GM18507 (cell line): ENCODE data around the gene PLD1.
A peak's percentile ranks its signal among the peaks of the same experiment; 100 is the strongest.

Experiments used
- DNase-seq: peaks from one replicate; pipeline ENCODE4 v3.0.0; 2011; ENCODE audit warnings: low read depth; ENCODE audit not compliant: insufficient read length; ENCODE audit errors: extremely low spot score
- FAIRE-seq: peaks from 2 replicates; lab custom pipeline; 2011; peaks lifted over from hg19 to GRCh38; lab: Jason Lieb, UNC

PLD1 gene

GRCh38 chr3:171804618-171805389 lies 5.5 kb downstream of the PLD1 start:
- FAIRE-seq: no peak
- DNase-seq: no peak

GRCh38 chr3:171803044-171803443 lies 7.2 kb downstream of the PLD1 start:
- FAIRE-seq: no peak
- DNase-seq: no peak

GRCh38 chr3:171802590-171802956 lies 7.7 kb downstream of the PLD1 start:
- no peak for DNase-seq
- FAIRE-seq: peak; percentile 9

- FAIRE-seq (no peak), DNase-seq (no peak)
Observed at GRCh38 chr3:171801738-171802589, 8.3 kb downstream of the PLD1 start.

DNA sequence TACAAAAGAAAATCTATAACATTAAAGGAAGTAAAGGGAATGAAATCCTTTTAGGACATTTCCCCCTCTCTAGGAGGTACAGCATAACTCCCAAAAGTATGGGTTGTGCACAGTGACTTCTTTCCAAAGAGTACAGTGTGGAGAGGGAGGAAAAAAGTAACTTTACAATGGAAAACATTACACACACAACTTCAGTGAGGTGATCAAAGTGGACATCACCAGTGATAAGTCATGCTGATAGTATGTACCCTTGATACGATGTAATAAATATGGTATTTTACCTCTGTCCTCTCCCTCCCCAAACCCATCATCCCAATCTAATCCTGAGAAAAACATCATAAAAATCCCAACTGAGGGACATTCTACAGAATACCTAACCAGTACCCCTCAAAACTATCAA lies 10.8 kb downstream of the PLD1 start:
- FAIRE-seq: no peak
- DNase-seq: no peak

DNA sequence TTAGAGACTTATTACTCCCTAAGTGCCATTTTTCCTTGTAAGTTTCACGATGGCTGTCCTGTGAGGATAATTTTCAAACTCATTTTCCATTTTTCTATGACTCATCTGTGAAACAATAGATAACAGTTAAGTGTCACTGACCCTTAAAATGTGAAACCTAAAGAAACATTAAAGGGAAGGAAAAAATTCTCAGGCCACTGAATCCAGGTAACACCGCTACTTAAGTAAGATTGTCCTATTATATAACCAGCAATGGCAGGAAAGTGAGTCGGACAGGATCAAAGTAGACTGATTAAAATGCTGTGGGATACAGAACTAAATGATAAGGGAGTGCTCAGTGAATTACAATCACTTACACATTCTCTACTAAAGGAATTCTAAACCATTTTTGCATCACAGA lies 12.4 kb downstream of the PLD1 start:
- DNase-seq (no peak), FAIRE-seq (no peak)

GRCh38 chr3:171797265-171797679 lies 13.0 kb downstream of the PLD1 start:
- FAIRE-seq (peak; percentile 82), DNase-seq (no peak)

- FAIRE-seq: no peak
- no peak for DNase-seq
Observed at GRCh38 chr3:171796625-171797264, 13.5 kb downstream of the PLD1 start.

- no peak for DNase-seq
- FAIRE-seq: no peak
Observed at GRCh38 chr3:171792531-171792930, 17.8 kb downstream of the PLD1 start.

DNA sequence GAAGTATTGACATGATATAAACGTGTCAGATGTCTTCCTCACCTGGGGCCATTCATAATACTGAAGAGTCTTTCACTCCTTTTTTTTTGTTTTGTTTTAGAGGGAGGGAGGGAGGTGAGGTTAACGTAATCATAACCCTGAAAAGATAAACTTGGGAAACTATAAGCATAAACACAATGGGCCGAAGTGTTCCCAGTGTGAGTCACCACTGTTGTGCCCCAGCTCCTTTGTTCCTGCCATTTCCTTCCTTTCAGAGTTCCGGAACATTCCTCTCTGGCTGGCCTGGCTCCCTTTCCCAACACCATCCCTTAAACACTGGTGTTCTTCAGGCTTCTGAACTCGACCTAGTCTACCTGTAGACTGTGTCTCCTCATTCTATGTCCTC lies 18.6 kb downstream of the PLD1 start:
- DNase-seq (no peak), FAIRE-seq (no peak)

GRCh38 chr3:171790898-171791691 lies 19.2 kb downstream of the PLD1 start:
- FAIRE-seq: no peak
- no peak for DNase-seq

- DNase-seq (no peak), FAIRE-seq (no peak)
Observed at GRCh38 chr3:171790574-171790897, 19.7 kb downstream of the PLD1 start.

DNA sequence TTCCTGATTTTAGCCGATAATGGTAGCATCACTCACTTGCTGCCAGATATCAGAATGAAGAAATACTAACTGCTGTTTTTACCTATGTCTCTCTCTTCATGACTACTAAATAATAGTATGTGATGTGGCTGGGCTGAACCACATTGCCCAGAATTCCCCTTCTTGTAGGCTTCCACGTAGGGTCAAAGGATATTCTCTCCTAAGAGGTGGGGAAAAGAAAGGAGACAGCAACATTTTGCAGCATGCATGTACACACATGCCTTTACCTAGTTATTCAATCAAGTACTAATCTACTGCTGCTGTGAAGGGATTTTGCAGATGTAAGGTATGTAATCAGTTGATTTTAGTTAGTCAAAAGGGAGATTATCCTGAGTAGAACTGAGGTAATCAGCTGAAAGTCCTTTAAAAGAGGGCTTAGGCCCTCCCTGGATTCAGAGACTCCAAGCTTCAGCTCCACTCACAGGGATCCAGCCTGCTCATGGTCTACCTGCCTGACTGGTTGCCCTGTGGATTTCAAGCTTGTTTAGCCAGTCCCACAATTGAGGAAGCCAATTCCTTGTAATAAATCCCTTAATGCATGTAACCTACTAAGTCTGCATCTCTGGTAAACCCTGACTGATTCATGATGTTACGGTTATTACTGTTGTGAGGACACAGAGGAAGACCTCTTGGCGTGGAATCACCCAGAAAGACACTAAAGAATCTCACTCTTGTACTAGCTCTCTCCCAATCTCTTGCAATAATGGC lies 20.4 kb downstream of the PLD1 start:
- no peak for DNase-seq

DNA sequence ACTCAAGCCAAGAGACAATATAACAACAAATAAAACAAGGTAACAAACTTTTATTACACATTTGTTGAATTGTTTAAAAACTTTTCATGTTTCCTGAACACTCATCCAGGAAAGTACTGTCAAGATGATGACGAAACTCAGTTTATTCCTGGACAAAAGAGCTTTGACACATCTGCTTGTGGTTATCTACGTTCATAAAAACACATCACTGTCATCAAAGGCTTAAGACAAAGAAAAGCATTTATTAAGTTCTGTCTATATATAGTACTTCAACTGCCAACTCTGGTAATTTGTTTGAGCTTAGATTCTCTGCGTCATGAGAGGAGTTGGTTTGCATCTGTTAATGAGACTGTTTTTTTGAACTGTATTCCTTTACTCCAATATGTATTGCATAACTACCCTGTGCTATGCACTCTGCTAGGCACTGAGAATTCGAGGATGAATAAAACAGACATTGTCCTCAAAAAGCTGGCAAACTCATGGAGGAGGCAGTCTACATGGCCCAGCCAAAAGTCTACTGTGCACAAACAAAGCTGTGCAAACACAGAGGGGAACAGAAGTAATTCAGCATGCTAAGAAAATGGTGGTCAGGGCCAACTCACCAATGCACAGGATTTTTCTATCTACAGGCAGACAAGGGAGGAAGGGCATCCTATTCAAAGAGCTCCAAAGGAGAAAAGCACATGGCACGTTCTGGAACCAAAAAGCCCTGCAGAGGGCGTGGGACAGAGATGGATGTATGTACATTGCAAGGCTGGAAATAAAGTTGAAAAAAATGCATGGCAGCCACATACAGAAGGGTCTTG lies 21.5 kb downstream of the PLD1 start:
- DNase-seq (no peak), FAIRE-seq (no peak)

More for the DNA sequence above, 20.4 kb downstream of the PLD1 start:
- FAIRE-seq: no peak

GRCh38 chr3:171786997-171787396 lies 23.3 kb downstream of the PLD1 start:
- DNase-seq (no peak), FAIRE-seq (no peak)

GRCh38 chr3:171784937-171785336 lies 25.3 kb downstream of the PLD1 start:
- FAIRE-seq (no peak), DNase-seq (no peak)

GRCh38 chr3:171784387-171784786 lies 25.9 kb downstream of the PLD1 start:
- FAIRE-seq: no peak

GRCh38 chr3:171783626-171784025 lies 26.7 kb downstream of the PLD1 start:
- DNase-seq: no peak
- no peak for FAIRE-seq

More at GRCh38 chr3:171784387-171784786, 25.9 kb downstream of the PLD1 start:
- DNase-seq: no peak
